OCI-LY7 (cell line): ENCODE measurements around the gene KCNJ14. TPM values are rescaled to one million over a fixed set of nuclear protein-coding genes. Genes with fewer than 3 reads are reported as not detected.

ENCODE experiments used
- BruUV-seq: library from RNA; stranded (reverse); fragments of 400-500 nt; replicated peaks from 2 replicates; lab custom pipeline; 2021; lab: Mats Ljungman, UMichigan
- CTCF ChIA-PET: fragments of 300-600 bp; sonication (Branson Sonifier 250); formaldehyde crosslinking; loops from one replicate; lab custom pipeline; 2022; ENCODE audit warnings: antibody characterized with exemption; ENCODE audit not compliant: unreplicated experiment; lab: Charles Lee
- POLR2A ChIA-PET: fragments of 300-600 bp; sonication (Branson Sonifier 250); formaldehyde crosslinking; loops from one replicate; lab custom pipeline; 2022; ENCODE audit warnings: antibody characterized with exemption; lab: Charles Lee
- DNase-seq: peaks from one replicate; pipeline ENCODE4 v3.0.0-alpha.2; 2015; ENCODE audit warnings: low spot score
- H2AFZ ChIP-seq: fragments of 200-600 bp; sonication (generic), shearing (Covaris generic); 2 replicates; pipeline ENCODE4 v1.6.1; 2014; ENCODE audit warnings: mild to moderate bottlenecking, antibody characterized with exemption, low read length, moderate library complexity
- H3K27ac ChIP-seq: fragments of 200-600 bp; sonication (generic); 2 replicates; pipeline ENCODE4 v1.5.1; 2014; ENCODE audit warnings: mixed run types, low read depth, mild to moderate bottlenecking, moderate library complexity, low read length, inconsistent platforms; ENCODE audit not compliant: poor library complexity, severe bottlenecking
- H3K36me3 ChIP-seq: fragments of 200-600 bp; sonication (generic); 2 replicates; pipeline ENCODE4 v1.6.1; 2014; ENCODE audit warnings: mild to moderate bottlenecking, antibody characterized with exemption, low read length, moderate library complexity, mixed read lengths; ENCODE audit not compliant: insufficient read depth
- H3K4me1 ChIP-seq: fragments of 200-600 bp; sonication (generic); 2 replicates; pipeline ENCODE4 v1.5.1; 2014; ENCODE audit warnings: mild to moderate bottlenecking, low read length; ENCODE audit not compliant: insufficient read depth, poor library complexity, severe bottlenecking
- H3K4me2 ChIP-seq: fragments of 200-600 bp; sonication (generic); 2 replicates; pipeline ENCODE4 v1.6.1; 2014; ENCODE audit warnings: mild to moderate bottlenecking, low read length
- H3K4me3 ChIP-seq: fragments of 200-600 bp; sonication (generic); 2 replicates; pipeline ENCODE4 v1.5.1; 2014; ENCODE audit warnings: mild to moderate bottlenecking, low read depth, low read length; ENCODE audit not compliant: poor library complexity, severe bottlenecking
- H3K79me2 ChIP-seq: fragments of 200-600 bp; sonication (generic); 2 replicates; pipeline ENCODE4 v1.6.1; 2016; ENCODE audit warnings: low read depth, mild to moderate bottlenecking, low read length, moderate library complexity, mixed read lengths; ENCODE audit not compliant: insufficient read depth
- H3K9me2 ChIP-seq: fragments of 200-600 bp; sonication (generic); 2 replicates; pipeline ENCODE4 v1.6.1; 2016; ENCODE audit warnings: mild to moderate bottlenecking, low read length, mixed read lengths; ENCODE audit not compliant: insufficient read depth
- H3K9me3 ChIP-seq: fragments of 200-600 bp; sonication (generic); 2 replicates; pipeline ENCODE4 v1.6.1; 2014; ENCODE audit warnings: mild to moderate bottlenecking, mixed run types, low read length, mixed read lengths
- H4K20me1 ChIP-seq: fragments of 200-600 bp; sonication (generic); 2 replicates; pipeline ENCODE4 v1.6.1; 2014; ENCODE audit warnings: mild to moderate bottlenecking, antibody characterized with exemption, low read length, moderate library complexity, mixed read lengths; ENCODE audit not compliant: insufficient read depth
- EZH2phosphoT487 ChIP-seq: fragments of 200-600 bp; sonication (generic); IDR thresholded peaks from 2 replicates; pipeline ENCODE4 v1.6.1; 2018; ENCODE audit warnings: low read depth, borderline replicate concordance, mild to moderate bottlenecking, mixed run types, antibody characterized with exemption, low read length, moderate library complexity, mixed read lengths
- intact Hi-C: fragments of 100-400 bp; cut with micrococcal nuclease; formaldehyde crosslinking; loops from one replicate; pipeline ENCODE4 v1.10.0; 2022; ENCODE audit not compliant: unreplicated experiment
- total RNA-seq, 2 experiments: library from RNA; depleted of rRNA in 1 of 2; stranded (reverse); fragments of >200 nt in 1 of 2; shearing (Covaris generic) in 1 of 2; gene quantifications; 2 replicates each; pipeline ENCODE4 v1.2.3, GENCODE V29; 2014 to 2022
- TF ChIP-seq, protein P1 (sequence below): fragments of 200-600 bp; sonication (generic); conservative IDR thresholded peaks from 2 replicates; pipeline ENCODE4 v1.5.1; 2014; ENCODE audit warnings: mild to moderate bottlenecking, antibody characterized with exemption, low read length, moderate library complexity, mixed read lengths

Gene KCNJ14
- total RNA-seq, 2 experiments from 2014 or later: 0.85 to 2.6 TPM

DNA sequence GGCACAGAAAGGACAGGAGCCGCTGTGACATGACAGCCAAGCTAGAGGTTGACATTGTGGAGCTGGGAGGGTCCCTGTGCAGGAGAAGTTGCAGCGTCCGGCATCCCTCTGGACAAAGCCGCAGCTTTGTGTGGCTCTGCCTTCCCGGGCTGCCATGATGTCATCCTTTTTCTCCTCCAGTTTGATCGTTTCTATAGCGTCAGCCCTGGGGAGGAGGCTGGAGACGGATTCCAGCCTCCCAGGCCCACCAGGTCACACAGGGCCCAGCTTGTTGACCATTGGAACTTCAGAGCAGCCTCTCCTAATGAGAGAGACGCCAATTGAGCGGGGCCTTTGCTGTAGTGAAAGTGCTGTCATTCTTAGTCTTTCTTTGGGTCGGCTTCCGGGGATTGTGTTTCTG is 3.8 kb upstream of the KCNJ14 start:
- TF ChIP-seq, protein P1, sequence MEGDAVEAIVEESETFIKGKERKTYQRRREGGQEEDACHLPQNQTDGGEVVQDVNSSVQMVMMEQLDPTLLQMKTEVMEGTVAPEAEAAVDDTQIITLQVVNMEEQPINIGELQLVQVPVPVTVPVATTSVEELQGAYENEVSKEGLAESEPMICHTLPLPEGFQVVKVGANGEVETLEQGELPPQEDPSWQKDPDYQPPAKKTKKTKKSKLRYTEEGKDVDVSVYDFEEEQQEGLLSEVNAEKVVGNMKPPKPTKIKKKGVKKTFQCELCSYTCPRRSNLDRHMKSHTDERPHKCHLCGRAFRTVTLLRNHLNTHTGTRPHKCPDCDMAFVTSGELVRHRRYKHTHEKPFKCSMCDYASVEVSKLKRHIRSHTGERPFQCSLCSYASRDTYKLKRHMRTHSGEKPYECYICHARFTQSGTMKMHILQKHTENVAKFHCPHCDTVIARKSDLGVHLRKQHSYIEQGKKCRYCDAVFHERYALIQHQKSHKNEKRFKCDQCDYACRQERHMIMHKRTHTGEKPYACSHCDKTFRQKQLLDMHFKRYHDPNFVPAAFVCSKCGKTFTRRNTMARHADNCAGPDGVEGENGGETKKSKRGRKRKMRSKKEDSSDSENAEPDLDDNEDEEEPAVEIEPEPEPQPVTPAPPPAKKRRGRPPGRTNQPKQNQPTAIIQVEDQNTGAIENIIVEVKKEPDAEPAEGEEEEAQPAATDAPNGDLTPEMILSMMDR: no peak
- no peak for TF ChIP-seq EZH2phosphoT487

GRCh38 chr19:48452289-48453190 is 2.8 kb upstream of the KCNJ14 start:
- Histone ChIP-seq H3K4me2 (no peak overlapping the region), H4K20me1 (no peaks in the 10 kb centered on the region), H3K36me3 (peaks cover 99% of the 10 kb centered on the region), H3K79me2 (peaks cover 14% of the 10 kb centered on the region; the same call in 1 of the 2 replicates), H3K9me3 (no peaks in the 10 kb centered on the region), H3K27ac (no peak overlapping the region), H2AFZ (no peak overlapping the region), H3K4me3 (no peak overlapping the region), H3K9me2 (no peaks in the 10 kb centered on the region), H3K4me1 (peaks cover 4% of the 10 kb centered on the region)
- no peak for DNase-seq
- TF ChIP-seq, protein P1: no peak
- TF ChIP-seq EZH2phosphoT487: no peak
- intact Hi-C loops: no loop called here
- BruUV-seq: no TSS peak
- ChIA-PET POLR2A (interaction anchor here (0.6 kb wide), 1 partner anchor 147 kb away, joined by 4 read pairs; no protein-coding TSS in a partner anchor), CTCF (no interaction called here)

More for the DNA sequence above, 3.8 kb upstream of the KCNJ14 start:
- CTCF ChIA-PET: no interaction called here
- H3K4me1 ChIP-seq: peaks cover 12% of the 10 kb centered on the region
- H3K36me3 ChIP-seq: peaks cover 96% of the 10 kb centered on the region
- no peak for DNase-seq
- H3K27ac ChIP-seq: no peak overlapping the region
- POLR2A ChIA-PET: interaction anchor here (0.7 kb wide), 1 partner anchor 37 kb away, joined by 3 read pairs; no protein-coding TSS in a partner anchor
- H3K4me2 ChIP-seq: no peak overlapping the region
- no peak overlapping the region for H3K4me3 ChIP-seq
- H4K20me1 ChIP-seq: no peaks in the 10 kb centered on the region
- H2AFZ ChIP-seq: no peak overlapping the region
- intact Hi-C loops: no loop called here
- BruUV-seq: no TSS peak
- no peaks in the 10 kb centered on the region for H3K9me3 ChIP-seq
- H3K79me2 ChIP-seq: peaks cover 22% of the 10 kb centered on the region
- no peaks in the 10 kb centered on the region for H3K9me2 ChIP-seq
